Measurements from ENCODE around the gene PNLIPRP1.

Gene PNLIPRP1

DNA sequence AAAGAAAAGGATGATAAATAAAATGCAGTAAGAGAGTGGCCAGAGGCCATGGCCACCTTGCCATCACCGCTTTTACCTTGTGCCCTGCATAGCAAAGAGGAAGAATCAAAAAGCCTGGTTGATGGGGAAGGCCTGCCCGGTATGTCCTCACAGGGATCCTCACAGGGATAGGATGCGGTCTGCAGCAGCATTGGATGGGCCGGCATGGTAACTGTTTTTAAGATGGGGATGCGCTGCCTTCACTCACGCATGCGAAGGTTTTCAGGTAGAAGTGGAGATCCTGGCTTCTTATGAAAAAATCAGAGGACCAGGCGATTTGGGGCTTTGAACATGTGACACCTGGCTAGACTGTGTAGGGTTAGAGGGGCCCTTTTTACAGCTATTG is 42.4 kb downstream of the PNLIPRP1 start:
- Mint-ChIP-seq H3K4me1 (ENCODE audit: low read depth) (peaks cover 5% of the 10 kb centered on the region), H3K27ac (no peak overlapping the region), H3K36me3 (no peaks in the 10 kb centered on the region), H3K27me3 (peaks cover 8% of the 10 kb centered on the region), H3K4me3 (no peak overlapping the region), H3K9me3 (ENCODE audit: low read depth) (no peaks in the 10 kb centered on the region)

DNA sequence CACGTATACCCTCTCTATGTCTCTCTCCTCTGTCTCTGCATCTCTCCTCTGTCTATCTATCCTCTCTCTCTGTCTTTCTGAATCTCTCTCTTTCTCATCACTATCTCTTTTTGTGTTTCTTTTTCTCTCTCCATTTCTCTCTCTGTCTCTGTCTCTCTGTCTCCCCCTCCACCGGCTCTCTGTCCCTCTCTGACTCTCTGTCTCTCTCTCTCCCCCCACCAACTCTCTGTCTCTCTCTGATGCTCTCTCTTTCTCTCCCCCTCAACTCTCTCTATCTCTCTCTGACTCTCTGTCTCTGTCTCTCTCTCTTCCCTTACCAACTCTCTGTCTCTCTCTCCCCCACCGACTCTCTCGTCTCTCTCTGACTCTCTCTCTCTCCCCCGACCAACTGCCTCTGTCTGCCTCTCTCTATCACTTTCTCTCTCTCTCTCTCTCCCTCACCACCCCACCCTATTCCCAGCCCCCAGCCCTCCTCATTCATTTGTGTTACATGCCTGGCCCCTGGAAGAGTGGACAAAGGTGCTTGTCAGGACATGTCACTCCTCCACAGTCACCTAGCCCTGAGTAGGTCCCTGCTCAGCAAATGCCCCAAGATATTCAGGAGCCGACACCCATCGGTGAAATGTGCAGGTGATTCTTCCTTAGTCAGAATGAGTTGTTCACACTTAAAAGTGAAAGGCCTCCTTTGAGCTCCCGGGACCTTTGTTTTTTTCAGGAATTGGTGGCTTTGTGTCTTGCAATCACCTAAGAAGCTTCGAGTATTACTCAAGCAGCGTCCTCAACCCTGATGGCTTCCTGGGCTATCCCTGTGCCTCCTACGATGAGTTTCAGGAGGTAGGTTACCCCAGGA is 43.6 kb downstream of the PNLIPRP1 start:
- Mint-ChIP-seq H3K9me3 (ENCODE audit: low read depth) (no peaks in the 10 kb centered on the region), H3K4me3 (no peak overlapping the region), H3K4me1 (ENCODE audit: low read depth) (peaks cover 5% of the 10 kb centered on the region), H3K27me3 (peaks cover 5% of the 10 kb centered on the region), H3K27ac (no peak overlapping the region), H3K36me3 (no peaks in the 10 kb centered on the region)

DNA sequence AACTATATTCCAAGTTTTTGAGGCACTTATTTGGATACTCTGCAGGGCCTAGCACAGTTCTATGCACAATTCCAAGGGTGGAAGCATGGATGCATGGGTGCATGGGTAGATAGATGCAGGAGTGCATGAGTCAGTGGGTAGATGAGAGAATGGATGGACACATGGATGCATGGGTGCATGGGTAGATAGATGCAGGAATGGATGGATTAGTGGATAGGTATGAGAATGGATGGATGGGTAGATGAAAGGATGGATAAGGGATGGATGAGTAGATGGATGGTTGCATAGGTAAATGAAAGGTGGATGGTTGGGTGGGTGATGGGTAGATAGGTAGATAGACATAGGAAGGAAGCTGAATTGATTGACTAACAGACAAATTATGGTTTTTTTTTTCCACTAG is 45.6 kb downstream of the PNLIPRP1 start:
- no peak overlapping the region for H3K27ac Mint-ChIP-seq
- H3K9me3 Mint-ChIP-seq (ENCODE audit: low read depth) = no peaks in the 10 kb centered on the region
- peaks cover 5% of the 10 kb centered on the region for H3K4me1 Mint-ChIP-seq (ENCODE audit: low read depth)
- H3K36me3 Mint-ChIP-seq = no peaks in the 10 kb centered on the region
- H3K27me3 Mint-ChIP-seq = peaks cover 12% of the 10 kb centered on the region
- H3K4me3 Mint-ChIP-seq = no peak overlapping the region

DNA sequence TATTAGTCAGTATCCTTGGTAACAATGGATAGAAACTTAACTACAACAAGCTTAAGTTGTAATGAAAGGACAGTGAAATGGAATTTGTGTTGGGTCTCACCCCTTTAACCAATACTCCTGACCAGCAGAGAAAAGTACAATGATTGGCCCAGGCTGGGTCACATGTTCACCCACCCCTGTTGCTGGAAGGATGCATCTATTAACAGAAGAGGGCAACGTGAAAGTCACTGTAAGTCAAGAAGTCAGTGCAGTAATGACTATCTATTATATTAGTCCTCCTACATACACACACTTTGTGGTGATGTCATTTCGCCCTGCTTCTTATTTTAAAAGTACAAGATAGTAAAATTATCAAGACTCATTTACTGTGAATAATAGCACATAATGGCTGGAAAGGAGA is 46.2 kb downstream of the PNLIPRP1 start:
- no peaks in the 10 kb centered on the region for H3K36me3 Mint-ChIP-seq
- no peak overlapping the region for H3K4me3 Mint-ChIP-seq
- no peak overlapping the region for H3K27ac Mint-ChIP-seq
- H3K4me1 Mint-ChIP-seq (ENCODE audit: low read depth) = peaks cover 5% of the 10 kb centered on the region
- H3K27me3 Mint-ChIP-seq = peaks cover 12% of the 10 kb centered on the region
- H3K9me3 Mint-ChIP-seq (ENCODE audit: low read depth) = no peaks in the 10 kb centered on the region

DNA sequence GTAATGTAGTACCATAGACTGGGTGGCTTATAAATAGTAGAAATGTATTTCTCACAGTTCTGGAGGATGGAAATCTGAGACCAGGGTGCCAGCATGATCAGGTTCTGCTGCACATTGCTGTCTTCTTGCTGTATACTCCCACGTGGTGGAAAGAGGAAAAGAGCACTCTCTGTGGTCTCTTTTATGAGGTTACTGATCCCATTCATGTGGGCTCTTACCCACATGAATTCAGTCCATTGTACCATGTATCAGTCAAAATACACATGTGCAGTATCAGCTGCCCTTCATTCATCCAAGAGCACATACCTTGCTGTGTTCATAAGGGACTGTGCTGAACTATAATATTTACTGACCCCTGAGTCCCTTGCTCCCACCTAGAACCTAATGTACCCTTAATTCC is 47.1 kb downstream of the PNLIPRP1 start:
- no peaks in the 10 kb centered on the region for H3K9me3 Mint-ChIP-seq (ENCODE audit: low read depth)
- peaks cover 5% of the 10 kb centered on the region for H3K4me1 Mint-ChIP-seq (ENCODE audit: low read depth)
- no peak overlapping the region for H3K27ac Mint-ChIP-seq
- no peak overlapping the region for H3K4me3 Mint-ChIP-seq
- no peaks in the 10 kb centered on the region for H3K36me3 Mint-ChIP-seq
- H3K27me3 Mint-ChIP-seq = peaks cover 15% of the 10 kb centered on the region

DNA sequence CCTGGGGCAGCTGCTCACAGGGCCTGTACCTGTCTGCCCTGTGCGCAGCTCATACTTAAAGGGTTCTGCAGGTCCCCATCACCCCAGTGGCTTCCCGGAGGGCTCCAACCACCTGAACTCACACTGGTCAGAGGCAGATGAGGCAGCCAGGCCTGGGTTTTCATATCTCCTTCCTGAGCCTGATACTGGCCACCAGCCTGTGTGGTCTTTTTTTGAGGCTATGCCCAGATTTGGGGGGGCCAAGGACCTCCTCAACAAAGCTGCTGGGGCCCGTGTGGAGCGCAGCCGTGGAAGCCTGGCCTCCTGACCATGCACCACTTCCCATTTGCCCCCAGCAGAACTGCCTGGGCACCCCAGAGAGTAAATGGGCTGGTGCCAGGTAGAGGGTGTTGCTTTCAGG is 55.7 kb downstream of the PNLIPRP1 start:
- Mint-ChIP-seq H3K36me3 (no peaks in the 10 kb centered on the region), H3K9me3 (ENCODE audit: low read depth) (peaks cover 10% of the 10 kb centered on the region), H3K4me3 (no peak overlapping the region), H3K4me1 (ENCODE audit: low read depth) (no peaks in the 10 kb centered on the region), H3K27ac (no peak overlapping the region), H3K27me3 (peaks cover 14% of the 10 kb centered on the region)

DNA sequence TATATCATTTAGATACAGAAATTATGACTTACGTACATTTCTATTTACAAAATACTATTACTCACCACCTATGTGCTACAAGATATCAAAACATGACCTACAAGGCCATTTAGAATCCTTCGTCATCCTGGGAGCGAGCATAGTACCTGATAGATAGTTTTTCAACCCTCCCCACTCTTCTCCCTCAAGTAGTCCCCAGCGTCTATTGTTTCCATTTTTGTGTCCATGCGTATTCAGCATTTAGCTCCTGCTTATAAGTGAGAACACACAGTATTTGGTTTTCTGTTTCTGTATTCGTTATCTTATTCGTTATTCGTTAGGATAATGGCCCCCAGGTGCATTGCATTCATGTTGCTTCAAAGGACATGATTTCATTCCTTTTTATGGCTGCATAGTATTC is 58.1 kb downstream of the PNLIPRP1 start:
- Mint-ChIP-seq H3K4me3 (no peak overlapping the region), H3K4me1 (ENCODE audit: low read depth) (no peaks in the 10 kb centered on the region), H3K36me3 (no peaks in the 10 kb centered on the region), H3K27me3 (peaks cover 10% of the 10 kb centered on the region), H3K9me3 (ENCODE audit: low read depth) (peaks cover 16% of the 10 kb centered on the region), H3K27ac (no peak overlapping the region)

DNA sequence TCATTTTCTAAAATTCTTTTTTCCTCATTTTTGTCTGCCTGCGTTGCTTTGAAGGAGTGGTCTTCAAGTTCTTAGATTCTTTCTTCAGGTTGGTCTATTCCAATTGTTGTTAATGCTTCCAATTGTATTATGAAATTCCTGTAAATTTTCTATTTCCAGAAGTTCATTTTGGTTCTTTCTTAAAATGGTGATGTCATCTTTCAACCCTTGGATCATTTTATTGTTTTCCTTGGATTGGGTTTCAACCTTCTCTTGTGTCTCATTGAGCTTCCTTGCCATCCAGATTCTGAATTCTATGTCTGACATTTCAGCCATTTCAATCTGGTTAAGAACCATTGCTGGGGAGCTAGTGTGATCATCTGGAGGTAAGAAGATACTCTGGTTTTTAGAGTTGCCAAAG is 63.1 kb downstream of the PNLIPRP1 start:
- Mint-ChIP-seq H3K27me3 (peaks cover 9% of the 10 kb centered on the region), H3K36me3 (no peaks in the 10 kb centered on the region), H3K4me1 (ENCODE audit: low read depth) (no peaks in the 10 kb centered on the region)

DNA sequence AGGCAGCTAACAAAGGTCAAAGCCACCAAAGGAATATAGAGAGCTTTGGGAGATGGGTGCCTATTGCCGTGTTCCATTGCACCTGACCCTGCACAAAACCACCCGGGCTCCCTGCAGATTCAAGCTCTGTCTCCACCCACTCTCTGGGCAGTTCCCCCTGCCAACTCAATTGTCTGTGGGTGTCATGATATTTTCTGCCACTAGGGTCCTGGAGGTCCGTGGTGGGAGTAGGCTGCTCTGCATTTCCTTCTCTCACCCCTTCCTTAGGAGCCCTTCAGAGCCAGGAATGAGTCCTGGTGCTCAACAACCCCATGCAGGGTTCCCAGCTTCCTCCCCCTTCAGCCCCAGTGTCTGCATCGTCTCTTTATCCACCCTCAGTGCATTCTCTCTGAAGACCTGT is 64.1 kb downstream of the PNLIPRP1 start:
- Mint-ChIP-seq H3K4me3 (no peak overlapping the region), H3K9me3 (ENCODE audit: low read depth) (peaks cover 6% of the 10 kb centered on the region), H3K27me3 (peaks cover 7% of the 10 kb centered on the region), H3K27ac (no peak overlapping the region), H3K4me1 (ENCODE audit: low read depth) (no peaks in the 10 kb centered on the region), H3K36me3 (no peaks in the 10 kb centered on the region)

More for the DNA sequence above, 63.1 kb downstream of the PNLIPRP1 start:
- Mint-ChIP-seq H3K4me3 (no peak overlapping the region), H3K9me3 (ENCODE audit: low read depth) (peaks cover 12% of the 10 kb centered on the region), H3K27ac (no peak overlapping the region)

DNA sequence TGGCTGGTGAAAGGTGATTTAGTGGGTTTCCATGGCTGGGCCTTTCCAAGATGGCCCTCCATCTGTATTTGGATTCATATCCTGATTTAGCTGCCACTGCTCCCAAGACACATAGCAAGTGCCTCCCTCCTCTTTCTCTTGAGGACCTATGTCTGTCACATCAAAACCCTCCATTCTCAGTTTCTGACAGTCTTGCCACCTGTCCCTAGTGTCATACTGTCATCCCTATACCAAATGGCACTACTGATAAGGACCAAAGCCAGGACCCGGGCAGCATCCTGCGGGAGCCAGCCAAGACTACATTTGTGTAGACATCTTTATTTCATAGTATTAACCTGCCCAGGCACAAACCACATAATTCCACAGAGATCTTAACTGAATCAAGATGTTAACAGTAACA is 64.8 kb downstream of the PNLIPRP1 start:
- no peaks in the 10 kb centered on the region for H3K36me3 Mint-ChIP-seq
- H3K9me3 Mint-ChIP-seq (ENCODE audit: low read depth) = peaks cover 6% of the 10 kb centered on the region
- H3K27me3 Mint-ChIP-seq = peaks cover 7% of the 10 kb centered on the region

DNA sequence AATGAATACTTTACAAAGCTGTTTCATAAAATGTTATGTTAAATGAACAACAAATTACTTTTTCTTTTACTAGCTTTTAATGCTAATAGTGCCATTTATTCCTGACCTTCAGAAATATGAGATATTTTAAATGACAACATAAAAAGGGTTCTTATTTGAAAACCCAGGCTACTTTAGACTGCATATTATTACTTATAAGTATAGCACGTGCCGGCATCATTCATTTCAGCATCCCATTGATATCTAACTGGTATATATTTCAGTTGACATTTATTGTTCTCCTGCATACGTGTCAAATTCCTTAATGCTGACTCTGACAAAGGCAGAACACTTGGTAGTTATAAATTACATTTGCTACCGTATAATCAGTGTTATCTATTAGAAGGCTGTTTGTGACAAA is 65.3 kb downstream of the PNLIPRP1 start:
- Mint-ChIP-seq H3K27ac (no peak overlapping the region), H3K9me3 (ENCODE audit: low read depth) (peaks cover 6% of the 10 kb centered on the region), H3K36me3 (no peaks in the 10 kb centered on the region), H3K27me3 (peaks cover 7% of the 10 kb centered on the region), H3K4me1 (ENCODE audit: low read depth) (no peaks in the 10 kb centered on the region), H3K4me3 (no peak overlapping the region)

More for the DNA sequence above, 64.8 kb downstream of the PNLIPRP1 start:
- H3K4me1 Mint-ChIP-seq (ENCODE audit: low read depth) = no peaks in the 10 kb centered on the region
- no peak overlapping the region for H3K27ac Mint-ChIP-seq
- no peak overlapping the region for H3K4me3 Mint-ChIP-seq

DNA sequence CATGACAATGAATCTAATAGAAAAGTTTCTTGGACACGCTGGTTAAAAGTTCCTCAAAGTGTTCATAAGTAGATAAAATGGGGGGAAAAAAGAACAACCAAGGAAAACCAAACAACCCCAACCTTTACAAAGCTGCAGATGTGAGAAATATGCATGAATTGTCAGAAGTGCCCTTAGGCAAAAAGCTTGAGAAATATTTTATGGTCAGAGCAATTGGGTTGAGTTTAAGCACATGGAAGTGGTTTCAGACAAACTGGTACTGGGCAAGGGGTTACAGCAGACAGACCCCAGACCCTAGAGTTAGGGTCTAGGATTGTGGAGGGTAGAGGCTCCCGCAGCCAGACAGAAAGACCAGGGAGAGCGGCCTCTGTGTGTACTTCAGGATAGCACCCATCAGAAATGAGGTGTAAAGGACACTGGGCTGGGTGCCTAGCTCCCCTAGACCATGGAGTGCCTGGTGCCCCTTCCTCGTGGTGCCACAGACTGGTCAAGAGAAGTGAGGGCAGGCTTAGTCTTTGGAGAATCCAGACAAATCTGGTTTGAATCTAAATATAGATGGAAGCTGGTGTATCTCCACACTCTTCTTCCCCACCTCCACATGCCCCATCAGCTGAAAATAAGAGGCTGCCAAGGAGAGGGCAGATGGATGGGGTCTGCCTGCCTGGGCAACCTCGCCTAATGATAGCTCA is 67.2 kb downstream of the PNLIPRP1 start:
- H3K27ac Mint-ChIP-seq = no peak overlapping the region
- H3K4me3 Mint-ChIP-seq = no peak overlapping the region
- no peaks in the 10 kb centered on the region for H3K36me3 Mint-ChIP-seq
- no peaks in the 10 kb centered on the region for H3K4me1 Mint-ChIP-seq (ENCODE audit: low read depth)
- peaks cover 3% of the 10 kb centered on the region for H3K27me3 Mint-ChIP-seq
- no peaks in the 10 kb centered on the region for H3K9me3 Mint-ChIP-seq (ENCODE audit: low read depth)
